GM19239 (cell line): ENCODE data around the gene CDCA7.
A peak's percentile ranks its signal among the peaks of the same experiment; 100 is the strongest.
"Not testable (repeated sequence)": the region's sequence is repeated elsewhere in the genome, so short reads cannot be mapped to it uniquely, and the experiment has no call there.

ENCODE experiments used
- DNase-seq: peaks from one replicate; pipeline ENCODE4 v3.0.0; 2011; ENCODE audit warnings: low spot score; ENCODE audit not compliant: insufficient read length
- FAIRE-seq: peaks from 2 replicates; lab custom pipeline; 2011; peaks lifted over from hg19 to GRCh38; lab: Jason Lieb, UNC

The CDCA7 gene

DNA sequence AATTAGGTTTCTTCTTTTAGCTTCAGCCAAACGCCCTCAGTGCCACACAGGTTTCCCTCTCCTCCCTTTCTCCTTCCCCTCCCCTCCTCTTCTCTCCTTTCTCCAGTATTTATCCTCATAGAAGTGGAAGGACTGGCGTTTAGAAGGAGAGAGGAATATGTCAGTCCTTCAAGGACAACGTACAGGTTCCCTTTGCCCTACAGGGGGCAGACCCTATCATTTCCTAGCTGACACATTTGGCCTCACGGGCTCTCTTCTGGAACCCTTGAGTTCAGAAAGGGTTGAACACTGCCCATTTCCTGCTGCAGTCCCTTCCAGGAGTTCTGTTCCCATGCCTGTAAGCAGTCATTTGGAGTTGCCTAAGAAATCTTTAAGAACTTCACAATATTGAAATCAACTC, 46.1 kb downstream of the CDCA7 start:
- FAIRE-seq (no peak), DNase-seq (no peak)

GRCh38 chr2:173401716-173402326, 47.1 kb downstream of the CDCA7 start:
- DNase-seq (no peak), FAIRE-seq (no peak)

DNA sequence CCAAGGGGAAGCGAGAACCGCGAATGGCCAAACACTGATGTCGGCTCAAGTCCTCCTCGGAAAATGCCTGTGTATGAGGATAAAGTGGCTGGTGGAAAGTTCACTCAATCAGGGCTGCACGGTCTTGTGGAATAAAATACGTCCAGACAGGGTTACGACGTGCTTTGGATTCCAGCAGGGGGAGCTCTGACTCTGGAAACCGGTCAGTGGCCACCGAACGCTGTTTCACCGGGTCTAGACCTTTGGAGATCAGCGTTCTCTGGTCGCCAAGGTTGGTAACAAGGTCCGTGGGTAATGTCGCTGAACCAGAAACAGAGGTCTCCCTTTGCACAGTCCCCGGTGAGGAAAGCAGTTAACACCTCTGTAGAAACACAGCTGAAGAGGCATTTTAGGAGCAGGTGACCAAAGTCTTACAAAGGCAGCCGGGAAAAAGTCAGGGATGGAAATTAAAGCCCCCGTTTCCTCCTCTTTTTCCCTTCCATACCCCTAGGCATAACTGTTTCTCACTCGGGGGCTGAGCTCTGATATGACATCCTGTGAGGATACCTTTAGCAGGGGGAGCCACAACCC, 47.8 kb downstream of the CDCA7 start:
- FAIRE-seq (peak; percentile 96), DNase-seq (peak; percentile 61)

DNA sequence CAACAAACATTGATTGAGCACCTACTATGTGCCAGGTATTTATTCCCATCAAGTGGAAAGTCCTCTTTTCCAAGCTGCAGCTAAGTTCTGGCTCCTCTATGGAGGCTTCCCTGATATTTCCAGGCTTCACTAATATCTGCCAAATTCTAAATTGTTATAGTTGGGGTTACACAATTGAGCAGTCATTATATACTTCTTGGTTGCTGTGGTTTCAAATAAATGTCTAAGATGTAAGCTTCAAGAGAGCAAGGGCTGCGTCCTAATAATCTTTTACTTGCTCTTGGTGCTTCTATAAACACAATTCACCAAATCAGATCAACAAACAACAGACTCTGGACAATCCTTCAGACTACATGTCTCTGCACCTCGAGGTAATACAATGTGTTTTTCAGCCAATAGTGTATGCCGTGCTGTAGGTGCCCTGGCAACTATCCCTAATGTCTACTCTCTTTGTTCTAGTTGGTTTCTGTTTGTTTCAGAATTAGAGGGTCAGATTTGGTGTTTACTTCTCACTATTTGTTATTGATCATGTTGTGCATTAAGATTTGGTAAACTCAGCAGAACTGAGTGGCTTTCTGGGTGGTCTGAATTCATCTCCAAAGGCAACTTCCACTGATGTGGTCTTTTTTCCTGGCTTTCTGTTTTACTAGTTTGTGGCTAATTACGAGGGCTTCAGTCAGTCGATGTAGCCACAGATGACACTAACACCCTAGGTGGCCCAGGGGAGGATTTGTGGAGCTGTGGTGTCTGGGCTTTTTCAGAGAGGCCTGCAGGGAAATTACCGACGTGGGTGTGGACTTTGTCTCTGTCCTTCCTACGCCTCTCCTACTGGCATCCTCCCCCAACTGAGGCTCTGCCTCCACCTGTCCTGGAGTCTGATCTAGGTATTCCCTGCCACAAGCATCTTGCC, 50.4 kb downstream of the CDCA7 start:
- no peak for FAIRE-seq
- DNase-seq = no peak

DNA sequence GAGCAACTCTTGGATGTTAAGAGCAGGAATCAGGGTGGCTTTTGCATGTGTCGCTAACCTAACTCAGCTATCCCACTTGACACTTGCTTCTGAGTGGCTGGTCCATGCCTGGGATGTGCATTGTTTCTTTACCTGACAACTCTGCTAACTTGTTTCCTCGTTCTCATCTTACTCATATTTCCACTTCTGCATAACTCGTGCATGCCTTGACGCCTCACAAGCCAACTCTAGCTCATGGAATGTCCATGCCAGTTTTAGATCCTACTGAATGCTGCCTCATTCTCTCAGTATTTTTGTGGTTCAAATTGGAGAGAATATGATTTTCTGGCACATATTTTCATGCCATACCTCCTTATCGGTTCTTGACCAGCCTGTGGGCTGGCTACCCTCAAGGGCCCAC, 52.5 kb downstream of the CDCA7 start:
- FAIRE-seq = no peak

GRCh38 chr2:173407646-173408045, 53.0 kb downstream of the CDCA7 start:
- DNase-seq (no peak), FAIRE-seq (no peak)

More for the DNA sequence above, 52.5 kb downstream of the CDCA7 start:
- no peak for DNase-seq

DNA sequence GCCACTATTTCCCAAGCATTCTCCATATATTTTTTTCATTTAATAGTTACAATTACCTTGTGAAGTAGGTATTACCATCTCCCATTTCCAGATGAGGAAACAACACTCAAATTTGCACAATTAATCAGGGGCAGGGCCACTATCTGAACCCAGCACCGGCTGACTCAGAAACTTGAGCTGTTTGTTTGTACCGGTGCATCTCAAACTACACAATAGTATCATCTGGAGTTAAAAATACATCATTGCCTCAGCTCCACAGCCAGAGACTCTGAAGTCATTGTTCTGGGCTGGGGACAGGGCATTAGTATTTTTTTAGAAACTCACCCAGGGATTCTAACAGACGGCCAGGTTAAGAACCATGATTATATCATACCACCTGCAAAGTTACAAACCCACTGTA, 55.9 kb downstream of the CDCA7 start:
- FAIRE-seq = no peak

DNA sequence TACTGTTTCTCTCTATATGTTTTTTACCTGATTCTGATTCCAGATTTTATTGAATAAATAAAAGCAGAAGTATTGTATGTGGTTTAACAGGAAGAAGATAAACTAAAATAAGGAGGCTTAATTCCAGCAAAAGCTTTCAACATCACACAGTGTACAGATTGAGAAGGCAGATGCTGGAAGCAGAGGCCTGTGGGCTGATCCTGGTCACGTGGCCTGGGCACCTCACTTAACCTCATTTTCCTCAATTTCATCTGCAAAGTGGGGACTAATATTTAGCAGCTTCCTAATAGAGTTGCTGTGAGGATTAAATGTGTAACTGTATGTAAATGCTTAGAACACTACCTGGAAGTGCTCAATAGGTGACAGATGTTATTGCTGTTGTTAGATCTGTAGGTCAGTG, 58.0 kb downstream of the CDCA7 start:
- FAIRE-seq (no peak), DNase-seq (no peak)

More for the DNA sequence above, 55.9 kb downstream of the CDCA7 start:
- DNase-seq = no peak

GRCh38 chr2:173414823-173415322, 60.2 kb downstream of the CDCA7 start:
- FAIRE-seq (no peak), DNase-seq (no peak)

DNA sequence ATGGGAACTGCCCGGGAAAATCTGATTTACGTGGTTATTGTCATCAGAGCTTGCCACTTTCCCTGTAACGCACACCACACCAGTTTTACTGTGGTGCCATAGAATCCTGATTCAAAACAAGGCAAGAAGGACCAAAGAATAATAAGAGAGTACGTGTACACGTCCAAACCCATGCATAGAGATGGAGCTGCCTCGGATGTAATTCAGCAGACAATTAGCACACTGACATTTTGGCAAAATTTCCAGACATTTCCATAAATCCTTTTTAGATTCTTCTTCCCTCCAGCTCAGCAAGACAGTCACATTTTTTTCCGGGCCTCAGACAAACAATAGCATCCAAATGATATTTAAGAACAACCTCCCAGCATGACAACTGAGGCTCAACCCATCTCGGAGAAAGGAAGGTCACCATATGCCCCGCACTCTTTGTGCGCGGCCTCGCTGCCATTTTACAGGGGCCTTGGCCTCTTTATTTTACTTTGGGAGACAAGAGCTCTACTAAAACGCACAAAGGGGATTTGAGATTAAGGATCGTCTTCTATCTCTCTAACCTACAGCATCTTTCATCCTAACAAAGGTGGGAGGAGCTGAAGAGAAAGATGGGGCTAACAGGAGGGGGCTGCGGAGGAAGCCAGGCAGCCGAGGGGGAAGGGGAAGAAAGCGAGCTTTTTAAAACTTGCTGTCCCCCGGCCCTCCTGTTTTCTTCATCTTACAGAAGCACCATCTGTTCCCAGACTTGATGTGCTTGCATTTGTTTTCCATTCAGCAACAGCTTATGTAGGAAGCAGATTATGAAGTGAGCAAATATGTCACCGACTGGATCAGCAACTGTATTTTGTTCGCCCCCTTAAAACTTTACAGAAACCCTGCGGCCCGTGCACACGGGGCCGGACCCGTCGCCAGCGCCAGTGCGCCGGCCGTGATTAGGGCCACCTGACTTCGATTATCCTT, 61.0 kb downstream of the CDCA7 start:
- FAIRE-seq (no peak), DNase-seq (no peak)

- not testable (repeated sequence) for DNase-seq, FAIRE-seq
Measured at GRCh38 chr2:173416415-173417152, 61.9 kb downstream of the CDCA7 start.

- FAIRE-seq = no peak
Measured at GRCh38 chr2:173417341-173417740, 62.7 kb downstream of the CDCA7 start.

DNA sequence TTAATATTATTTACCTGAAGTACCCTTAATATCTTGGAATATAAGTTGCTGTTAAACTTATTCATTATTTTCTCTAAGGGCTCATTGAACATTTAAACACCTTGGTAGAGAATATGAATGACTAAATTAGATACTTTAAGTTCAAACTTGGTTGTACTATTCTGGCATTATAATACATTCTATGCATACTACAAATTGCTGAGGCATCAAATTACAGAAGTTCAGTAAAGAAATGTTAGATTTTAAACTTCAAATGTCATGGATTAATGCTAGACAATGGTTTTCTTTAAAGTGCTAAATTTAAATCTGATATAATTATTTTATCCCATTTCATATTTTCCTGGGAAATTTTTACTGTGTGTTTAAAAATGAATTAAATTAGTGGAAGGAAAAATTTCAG, 63.1 kb downstream of the CDCA7 start:
- no peak for DNase-seq
- no peak for FAIRE-seq

More at GRCh38 chr2:173417341-173417740, 62.7 kb downstream of the CDCA7 start:
- no peak for DNase-seq
